Mesenchymal stem cell (in vitro differentiated cells and primary cell): ENCODE measurements around the gene HPSE2.

Experiments
- DNase-seq: peaks from one replicate; pipeline ENCODE4 v3.0.0-alpha.2; 2013
- H2AFZ ChIP-seq: one replicate; pipeline ENCODE4 v1.6.1; 2013; ENCODE audit warnings: low read depth, mild to moderate bottlenecking, control low read depth, inconsistent platforms, low read length, moderate library complexity
- H2AK5ac ChIP-seq: 2 replicates; pipeline ENCODE4 v1.6.1; 2013; ENCODE audit warnings: low read length, moderate library complexity, mild to moderate bottlenecking, inconsistent platforms; ENCODE audit not compliant: severe bottlenecking
- H2BK120ac ChIP-seq: one replicate; pipeline ENCODE4 v1.6.1; 2013; ENCODE audit warnings: low read depth, mild to moderate bottlenecking, inconsistent platforms, low read length, moderate library complexity
- H2BK12ac ChIP-seq, 2 experiments: one replicate each; pipeline ENCODE4 v1.6.1; 2013; ENCODE audit warnings: inconsistent platforms in 2 of 2, low read length in 2 of 2, mild to moderate bottlenecking in 2 of 2, moderate library complexity in 2 of 2, control low read depth in 1 of 2
- H2BK15ac ChIP-seq: one replicate; pipeline ENCODE4 v1.6.1; 2013; ENCODE audit warnings: mild to moderate bottlenecking, low read depth, inconsistent platforms; ENCODE audit not compliant: poor library complexity, severe bottlenecking
- H2BK5ac ChIP-seq: 2 replicates; pipeline ENCODE4 v1.6.1; 2013; ENCODE audit warnings: low read depth, mild to moderate bottlenecking, low read length, control low read depth, inconsistent platforms; ENCODE audit not compliant: poor library complexity, severe bottlenecking
- H3K14ac ChIP-seq, 2 experiments: one replicate each; pipeline ENCODE4 v1.6.1; 2013; ENCODE audit warnings: inconsistent platforms in 2 of 2, low read length in 2 of 2, control low read depth in 1 of 2, mild to moderate bottlenecking in 1 of 2, moderate library complexity in 1 of 2
- H3K18ac ChIP-seq, 2 experiments: one replicate each; pipeline ENCODE4 v1.6.1; 2013; ENCODE audit warnings: inconsistent platforms in 2 of 2, low read length in 2 of 2, control low read depth in 1 of 2, low read depth in 1 of 2, mild to moderate bottlenecking in 1 of 2
- H3K23ac ChIP-seq, 2 experiments: one replicate each; pipeline ENCODE4 v1.6.1; 2013; ENCODE audit warnings: inconsistent platforms in 2 of 2, low read length in 2 of 2, mild to moderate bottlenecking in 2 of 2, moderate library complexity in 2 of 2, control low read depth in 1 of 2
- H3K27ac ChIP-seq: 2 replicates; pipeline ENCODE4 v1.5.1; 2013; ENCODE audit warnings: mild to moderate bottlenecking, moderate library complexity, low read length, control low read depth, inconsistent platforms; ENCODE audit not compliant: poor library complexity, severe bottlenecking
- H3K27me3 ChIP-seq, 2 experiments: 2 replicates each; pipeline versions ENCODE4 v1.6.1 to v1.7.0; 2013; ENCODE audit warnings: low read length in 2 of 2, mild to moderate bottlenecking in 2 of 2, moderate library complexity in 2 of 2, control low read depth in 1 of 2, inconsistent platforms in 1 of 2; ENCODE audit not compliant: control insufficient read depth in 1 of 2, insufficient read depth in 1 of 2
- H3K36me3 ChIP-seq, 2 experiments: 2 replicates each; pipeline versions ENCODE4 v1.6.1 to v1.7.0; 2013; ENCODE audit warnings: low read length in 2 of 2, control low read depth in 1 of 2, inconsistent platforms in 1 of 2, low read depth in 1 of 2, mild to moderate bottlenecking in 1 of 2; ENCODE audit not compliant: insufficient read depth in 2 of 2, control insufficient read depth in 1 of 2
- H3K4ac ChIP-seq, 2 experiments: one replicate each; pipeline ENCODE4 v1.6.1; 2013; ENCODE audit warnings: inconsistent platforms in 2 of 2, low read length in 2 of 2, mild to moderate bottlenecking in 2 of 2, moderate library complexity in 2 of 2, control low read depth in 1 of 2, low read depth in 1 of 2
- H3K4me1 ChIP-seq: 2 replicates; pipeline ENCODE4 v1.6.1; 2013; ENCODE audit warnings: low read depth, low read length, control low read depth; ENCODE audit not compliant: control insufficient read depth, insufficient read depth
- H3K4me2 ChIP-seq: 2 replicates; pipeline ENCODE4 v1.6.1; 2013; ENCODE audit warnings: low read length, mild to moderate bottlenecking, inconsistent platforms; ENCODE audit not compliant: poor library complexity, severe bottlenecking
- H3K4me3 ChIP-seq, 2 experiments: 2 replicates each; pipeline versions ENCODE4 v1.5.1 to v1.7.0; 2013; ENCODE audit warnings: low read length in 2 of 2, mild to moderate bottlenecking in 2 of 2, control low read depth in 1 of 2, low read depth in 1 of 2; ENCODE audit not compliant: insufficient read depth in 1 of 2
- H3K79me1 ChIP-seq: replicated peaks from 2 replicates; pipeline ENCODE4 v1.6.1; 2013; ENCODE audit warnings: mild to moderate bottlenecking, control low read depth, low read length, inconsistent platforms; ENCODE audit not compliant: poor library complexity, severe bottlenecking
- H3K9ac ChIP-seq: 2 replicates; pipeline ENCODE4 v1.7.0; 2013; ENCODE audit warnings: mild to moderate bottlenecking, low read length, moderate library complexity
- H3K9me3 ChIP-seq: 2 replicates; pipeline ENCODE4 v1.7.0; 2013; ENCODE audit warnings: mild to moderate bottlenecking, low read length; ENCODE audit not compliant: control insufficient read depth
- H4K8ac ChIP-seq: one replicate; pipeline ENCODE4 v1.6.1; 2013; ENCODE audit warnings: inconsistent platforms, mild to moderate bottlenecking, low read length, moderate library complexity
- H4K91ac ChIP-seq: one replicate; pipeline ENCODE4 v1.6.1; 2013; ENCODE audit warnings: mild to moderate bottlenecking, low read length, inconsistent platforms
- WGBS: methylation state at CpG from one replicate; pipeline ENCODE4 v1.1.7; 2013; ENCODE audit warnings: mixed read lengths; 5-methylcytosine and 5-hydroxymethylcytosine counted together

HPSE2 gene

DNA sequence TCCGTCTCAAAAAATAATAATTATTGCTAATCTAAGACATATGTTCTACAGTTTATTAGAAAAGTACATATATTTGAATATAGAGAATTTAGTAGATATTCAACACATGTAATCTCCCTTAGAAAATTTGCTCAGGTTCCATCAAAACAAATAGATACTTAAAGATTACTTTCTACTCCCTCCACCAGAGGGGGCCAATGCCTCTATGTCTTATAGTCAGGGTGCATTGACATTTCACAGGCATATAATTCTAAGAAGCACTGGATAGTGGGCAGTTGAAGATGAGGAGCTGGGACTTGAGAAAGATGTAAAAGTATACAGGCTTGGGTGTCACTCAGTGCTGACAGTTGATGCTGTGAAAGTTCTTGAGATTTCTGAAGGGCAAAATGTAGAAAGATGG lies 487.4 kb downstream of the HPSE2 start:
- H3K27me3 ChIP-seq, result no peaks in the 10 kb centered on the region
- no peaks in the 10 kb centered on the region for H3K79me1 ChIP-seq
- H3K14ac ChIP-seq, result no peak overlapping the region
- no peak overlapping the region for H4K91ac ChIP-seq
- no peak overlapping the region for H2BK120ac ChIP-seq
- H3K23ac ChIP-seq, result no peak overlapping the region
- no peak overlapping the region for H3K18ac ChIP-seq
- no peak overlapping the region for H2BK12ac ChIP-seq
- H3K9ac ChIP-seq, result no peak overlapping the region
- no CpG with 5 or more reads among the region's 1 CpG for WGBS
- no peak overlapping the region for H3K4me3 ChIP-seq
- H4K8ac ChIP-seq, result no peak overlapping the region
- no peak overlapping the region for H3K27ac ChIP-seq
- no peak overlapping the region for H2BK15ac ChIP-seq
- no peaks in the 10 kb centered on the region for H3K4me1 ChIP-seq
- no peak overlapping the region for H2AFZ ChIP-seq
- no peak overlapping the region for H3K4me2 ChIP-seq
- no peak overlapping the region for H2BK5ac ChIP-seq
- H3K36me3 ChIP-seq, result no peaks in the 10 kb centered on the region
- no peak overlapping the region for H3K4ac ChIP-seq
- DNase-seq, result peak; percentile 56
- H2AK5ac ChIP-seq, result no peak overlapping the region
- H3K9me3 ChIP-seq, result peaks cover under 1% of the 10 kb centered on the region

- no peak overlapping the region for H2BK12ac ChIP-seq
- H3K14ac ChIP-seq, result no peak overlapping the region
- H3K4ac ChIP-seq, result no peak overlapping the region
- H2BK15ac ChIP-seq, result no peak overlapping the region
- H4K8ac ChIP-seq, result no peak overlapping the region
- no peak overlapping the region for H3K18ac ChIP-seq
- H2BK5ac ChIP-seq, result no peak overlapping the region
- DNase-seq, result no peak
- H2AFZ ChIP-seq, result no peak overlapping the region
- no peak overlapping the region for H4K91ac ChIP-seq
- H3K4me3 ChIP-seq, result no peak overlapping the region
- no peak overlapping the region for H3K23ac ChIP-seq
- H3K36me3 ChIP-seq, result no peaks in the 10 kb centered on the region
- H2AK5ac ChIP-seq, result no peak overlapping the region
- no peaks in the 10 kb centered on the region for H3K4me1 ChIP-seq
- H3K79me1 ChIP-seq, result no peaks in the 10 kb centered on the region
- no peak overlapping the region for H3K27ac ChIP-seq
- no peaks in the 10 kb centered on the region for H3K9me3 ChIP-seq
- 92% methylated on average over 2 of the region's 2 CpGs for WGBS
- no peak overlapping the region for H3K4me2 ChIP-seq
- H2BK120ac ChIP-seq, result no peak overlapping the region
- no peaks in the 10 kb centered on the region for H3K27me3 ChIP-seq
- no peak overlapping the region for H3K9ac ChIP-seq
These were observed 490.0 kb downstream of the HPSE2 start for GRCh38 chr10:98745645-98746044.

DNA sequence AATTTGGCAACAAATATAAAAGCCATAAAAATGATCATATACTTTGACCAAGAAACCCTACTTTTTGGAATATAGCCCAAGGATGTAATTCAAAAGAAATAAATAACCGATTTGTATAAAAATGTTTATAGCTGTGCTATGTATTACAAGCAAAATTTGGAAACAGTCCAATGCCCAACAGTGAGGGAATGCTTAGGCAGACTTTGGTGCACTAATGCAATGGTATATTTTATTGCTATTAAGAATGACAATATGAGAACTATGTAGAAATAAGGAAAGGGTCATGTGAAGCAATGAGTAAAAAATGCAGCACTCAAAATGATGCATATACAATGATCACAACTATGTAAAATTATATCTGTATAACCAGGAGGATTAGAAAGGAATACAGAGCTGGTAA lies 515.1 kb downstream of the HPSE2 start:
- Histone ChIP-seq H3K79me1 (no peaks in the 10 kb centered on the region), H4K8ac (no peak overlapping the region), H2BK5ac (no peak overlapping the region), H3K18ac (no peak overlapping the region), H2AFZ (no peak overlapping the region), H2AK5ac (no peak overlapping the region), H3K9ac (no peak overlapping the region), H2BK15ac (no peak overlapping the region), H3K4ac (no peak overlapping the region), H3K23ac (no peak overlapping the region), H3K36me3 (no peaks in the 10 kb centered on the region), H3K27me3 (no peaks in the 10 kb centered on the region), H2BK120ac (no peak overlapping the region), H4K91ac (no peak overlapping the region), H3K4me2 (no peak overlapping the region), H3K4me3 (no peak overlapping the region), H3K27ac (no peak overlapping the region), H3K14ac (no peak overlapping the region), H2BK12ac (no peak overlapping the region), H3K4me1 (no peaks in the 10 kb centered on the region), H3K9me3 (no peaks in the 10 kb centered on the region)
- peak; percentile 25 for DNase-seq
- 64% methylated on average over 1 of the region's 1 CpG for WGBS

DNA sequence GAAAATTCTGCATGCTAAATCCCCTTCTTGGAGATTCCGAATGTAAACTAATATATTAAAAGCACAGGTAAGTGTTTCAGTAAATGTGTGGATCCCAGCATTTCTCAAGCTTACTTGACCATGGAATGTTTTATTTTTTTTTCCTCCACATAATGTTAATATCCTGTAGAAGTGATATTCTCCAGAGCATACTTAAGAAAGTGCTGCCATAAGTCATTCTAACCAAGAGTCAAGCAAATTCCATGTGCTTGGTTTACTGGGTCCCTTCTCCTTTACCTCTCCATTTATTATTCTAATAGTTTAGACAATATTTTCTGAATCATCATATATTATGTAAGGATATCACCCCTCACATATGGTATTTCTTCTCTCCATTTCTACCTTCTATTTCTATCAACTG lies 522.1 kb downstream of the HPSE2 start:
- H3K27me3 ChIP-seq, result no peaks in the 10 kb centered on the region
- H3K9ac ChIP-seq, result no peak overlapping the region
- no peak overlapping the region for H3K27ac ChIP-seq
- H3K4me2 ChIP-seq, result no peak overlapping the region
- H2BK120ac ChIP-seq, result no peak overlapping the region
- H3K4ac ChIP-seq, result no peak overlapping the region
- H3K14ac ChIP-seq, result no peak overlapping the region
- H3K23ac ChIP-seq, result no peak overlapping the region
- DNase-seq, result no peak
- no peak overlapping the region for H3K18ac ChIP-seq
- H2BK12ac ChIP-seq, result no peak overlapping the region
- no CpG with 5 or more reads among the region's 1 CpG for WGBS
- H3K36me3 ChIP-seq, result no peaks in the 10 kb centered on the region
- no peak overlapping the region for H2AFZ ChIP-seq
- no peak overlapping the region for H2BK5ac ChIP-seq
- no peak overlapping the region for H2BK15ac ChIP-seq
- no peaks in the 10 kb centered on the region for H3K9me3 ChIP-seq
- no peak overlapping the region for H2AK5ac ChIP-seq
- no peak overlapping the region for H4K8ac ChIP-seq
- H3K4me3 ChIP-seq, result no peak overlapping the region
- H3K79me1 ChIP-seq, result no peaks in the 10 kb centered on the region
- no peaks in the 10 kb centered on the region for H3K4me1 ChIP-seq
- H4K91ac ChIP-seq, result no peak overlapping the region
